GM12801 (cell line): ENCODE results near the gene ECE2.

Source experiments
- TF ChIP-seq, protein P1 (sequence below): IDR thresholded peaks from one replicate; pipeline ENCODE4 v1.5.1; 2011; ENCODE audit warnings: control low read depth; ENCODE audit not compliant: insufficient read length; ENCODE audit errors: extremely low read depth

ECE2 gene

DNA sequence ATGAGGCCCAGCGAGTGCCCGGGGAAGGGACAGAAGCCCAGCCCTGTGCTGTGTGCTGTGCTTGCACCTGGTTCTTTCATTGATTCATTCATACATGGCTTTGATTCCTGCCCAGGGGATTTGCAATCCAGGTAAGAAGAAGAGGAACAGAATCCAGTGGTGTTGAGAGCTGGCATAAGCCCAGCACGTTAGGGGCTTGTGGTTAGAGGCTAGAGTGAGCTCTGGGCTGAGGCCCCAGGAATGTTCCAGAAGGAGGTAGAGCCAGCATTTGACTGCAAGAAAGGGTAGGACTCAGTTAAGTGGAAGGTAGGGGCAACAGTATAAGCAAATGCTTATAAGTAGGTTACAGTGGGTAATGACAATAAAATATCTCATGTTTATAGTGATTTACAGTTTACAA lies 44.2 kb upstream of the ECE2 start:
- TF ChIP-seq, protein P1, sequence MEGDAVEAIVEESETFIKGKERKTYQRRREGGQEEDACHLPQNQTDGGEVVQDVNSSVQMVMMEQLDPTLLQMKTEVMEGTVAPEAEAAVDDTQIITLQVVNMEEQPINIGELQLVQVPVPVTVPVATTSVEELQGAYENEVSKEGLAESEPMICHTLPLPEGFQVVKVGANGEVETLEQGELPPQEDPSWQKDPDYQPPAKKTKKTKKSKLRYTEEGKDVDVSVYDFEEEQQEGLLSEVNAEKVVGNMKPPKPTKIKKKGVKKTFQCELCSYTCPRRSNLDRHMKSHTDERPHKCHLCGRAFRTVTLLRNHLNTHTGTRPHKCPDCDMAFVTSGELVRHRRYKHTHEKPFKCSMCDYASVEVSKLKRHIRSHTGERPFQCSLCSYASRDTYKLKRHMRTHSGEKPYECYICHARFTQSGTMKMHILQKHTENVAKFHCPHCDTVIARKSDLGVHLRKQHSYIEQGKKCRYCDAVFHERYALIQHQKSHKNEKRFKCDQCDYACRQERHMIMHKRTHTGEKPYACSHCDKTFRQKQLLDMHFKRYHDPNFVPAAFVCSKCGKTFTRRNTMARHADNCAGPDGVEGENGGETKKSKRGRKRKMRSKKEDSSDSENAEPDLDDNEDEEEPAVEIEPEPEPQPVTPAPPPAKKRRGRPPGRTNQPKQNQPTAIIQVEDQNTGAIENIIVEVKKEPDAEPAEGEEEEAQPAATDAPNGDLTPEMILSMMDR, result no peak

DNA sequence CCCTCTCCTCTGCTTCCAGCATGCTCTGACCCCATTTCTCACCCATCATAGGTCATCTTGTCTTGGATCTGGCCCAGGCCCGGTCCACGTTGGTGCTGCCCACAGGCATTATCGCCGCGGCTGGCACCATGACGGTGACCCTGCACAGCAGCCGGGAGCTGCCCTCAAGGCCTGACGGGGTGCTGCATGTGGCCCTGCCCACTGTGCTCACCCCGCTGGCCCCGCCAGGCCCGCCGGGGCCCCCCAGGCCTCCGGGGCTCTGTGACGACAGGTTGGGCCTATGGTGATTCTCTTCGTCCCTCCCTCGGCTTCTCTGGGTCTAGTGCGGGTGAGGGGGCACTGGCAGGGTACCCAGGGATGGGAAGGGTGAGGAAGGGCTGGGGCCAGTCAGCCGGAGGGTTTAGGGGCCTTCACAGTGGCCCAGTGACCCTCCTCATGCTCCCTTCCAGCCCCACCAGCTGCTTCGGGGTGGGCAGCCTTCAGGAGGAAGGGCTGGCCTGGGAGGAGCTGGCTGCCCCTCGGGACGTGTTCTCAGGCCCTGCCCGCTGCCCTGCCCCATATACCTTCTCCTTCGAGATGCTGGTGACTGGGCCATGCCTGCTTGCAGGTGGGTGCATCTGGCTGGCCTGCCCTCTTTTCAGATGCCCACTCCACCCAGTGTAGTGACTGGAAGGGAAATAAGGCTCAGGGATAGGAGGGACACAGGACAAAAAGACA lies 42.5 kb upstream of the ECE2 start:
- TF ChIP-seq, protein P1, result no peak

DNA sequence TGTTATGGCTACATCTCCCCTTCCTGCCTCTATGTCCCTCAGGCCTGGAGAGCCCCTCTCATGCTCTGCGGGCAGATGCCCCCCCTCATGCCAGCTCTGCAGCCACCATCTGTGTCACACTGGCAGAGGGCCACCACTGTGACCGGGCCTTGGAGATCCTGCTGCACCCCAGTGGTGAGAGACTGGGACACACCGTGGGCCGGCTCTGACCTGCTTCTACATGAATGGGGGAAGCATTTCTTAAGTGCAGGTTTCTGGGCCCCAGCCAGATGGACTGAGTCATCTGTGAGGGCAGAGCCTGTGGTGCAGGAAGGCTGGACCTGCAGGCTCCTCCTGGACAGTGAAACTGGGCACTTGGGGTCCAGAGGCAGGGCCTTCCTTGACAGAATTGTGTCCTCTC lies 41.6 kb upstream of the ECE2 start:
- TF ChIP-seq, protein P1, result no peak

DNA sequence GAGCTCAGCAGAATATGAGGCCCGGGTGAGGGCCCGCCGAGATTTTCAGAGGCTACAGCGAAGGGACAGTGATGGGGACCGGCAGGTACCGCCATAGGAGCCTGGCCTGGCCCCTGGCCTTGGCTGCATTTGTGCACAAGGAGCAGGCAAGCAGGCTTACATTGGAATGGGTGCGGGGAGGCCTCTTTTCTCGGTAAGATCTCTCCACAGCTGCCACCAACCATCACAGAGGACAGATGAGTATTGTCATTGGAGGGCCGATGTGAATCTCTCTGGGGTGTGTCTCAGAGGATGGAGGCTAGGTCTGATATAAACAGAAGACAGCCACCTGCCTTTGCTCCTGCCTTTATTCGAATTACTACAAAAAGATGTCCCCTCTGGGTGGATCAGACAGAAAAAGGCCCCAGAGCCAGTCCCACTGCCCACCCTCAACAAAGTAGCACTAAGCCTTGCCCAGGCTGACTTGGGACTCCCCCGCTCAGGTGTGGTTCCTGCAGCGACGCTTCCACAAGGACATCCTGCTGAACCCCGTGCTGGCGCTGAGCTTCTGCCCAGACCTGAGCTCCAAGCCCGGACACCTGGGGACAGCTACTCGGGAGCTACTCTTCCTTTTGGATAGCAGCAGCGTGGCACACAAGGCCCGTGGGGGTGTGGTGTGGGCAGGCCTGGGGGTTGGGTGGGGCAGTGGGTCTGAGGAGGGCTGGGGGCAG lies 41.0 kb upstream of the ECE2 start:
- TF ChIP-seq, protein P1, result no peak

DNA sequence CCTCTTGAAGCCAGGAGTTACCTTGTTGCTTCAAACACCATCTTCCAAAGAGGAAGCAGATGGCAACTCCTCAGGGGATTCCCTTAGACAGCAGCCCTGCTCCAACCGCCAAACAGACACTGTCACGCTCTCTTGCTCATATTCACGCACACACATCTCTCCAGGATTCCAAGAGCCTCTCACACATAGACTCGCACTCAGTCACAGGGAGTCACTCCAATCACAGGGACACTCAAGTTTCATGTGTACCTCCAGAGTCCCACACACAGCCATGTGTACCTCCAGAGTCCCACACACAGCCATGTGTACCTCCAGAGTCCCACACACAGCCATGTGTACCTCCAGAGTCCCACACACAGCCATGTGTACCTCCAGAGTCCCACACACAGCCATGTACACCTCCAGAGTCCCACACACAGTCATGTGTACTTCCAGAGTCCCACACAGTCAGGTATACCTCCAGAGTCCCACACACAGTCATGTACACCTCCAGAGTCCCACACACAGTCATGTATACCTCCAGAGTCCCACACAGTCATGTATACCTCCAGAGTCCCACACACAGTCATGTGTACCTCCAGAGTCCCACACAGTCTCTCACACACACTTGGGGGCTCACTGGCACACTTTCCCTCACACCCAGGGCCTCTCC lies 40.3 kb upstream of the ECE2 start:
- TF ChIP-seq, protein P1, result no peak

DNA sequence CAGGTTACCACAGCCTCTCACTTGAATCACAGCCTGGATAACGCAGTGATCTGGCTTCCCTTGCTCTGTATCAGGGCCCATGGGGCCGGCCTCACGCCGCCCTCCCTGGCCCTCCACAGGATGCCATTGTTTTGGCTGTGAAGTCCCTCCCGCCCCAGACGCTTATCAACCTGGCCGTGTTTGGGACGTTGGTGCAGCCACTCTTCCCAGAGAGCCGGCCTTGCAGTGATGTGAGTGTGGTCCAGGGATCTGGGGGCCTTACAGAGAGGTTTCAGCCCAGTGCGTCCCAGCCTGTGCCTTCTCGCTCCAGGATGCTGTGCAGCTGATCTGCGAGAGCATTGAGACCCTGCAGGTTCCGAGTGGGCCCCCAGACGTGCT lies 39.8 kb upstream of the ECE2 start:
- TF ChIP-seq, protein P1, result no peak

DNA sequence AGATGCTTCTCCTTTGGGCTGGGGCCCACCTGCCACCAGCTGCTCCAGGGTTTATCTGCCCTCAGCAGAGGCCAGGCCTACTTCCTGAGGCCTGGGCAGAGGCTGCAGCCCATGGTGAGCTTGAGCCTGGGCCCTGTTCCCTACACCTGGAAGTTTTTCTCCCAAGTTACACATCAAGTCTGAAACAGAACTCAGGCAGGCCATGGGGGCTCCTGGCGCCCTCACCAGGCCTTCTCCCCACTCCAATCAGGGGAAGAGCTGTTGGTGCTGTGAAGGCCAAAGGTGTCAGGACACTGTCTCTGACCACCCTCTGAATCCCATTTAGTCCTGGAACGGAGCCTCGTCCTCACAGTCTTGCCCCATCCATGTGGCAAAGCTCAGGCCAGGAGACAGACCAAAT lies 39.2 kb upstream of the ECE2 start:
- TF ChIP-seq, protein P1, result no peak
